Astrocyte (in vitro differentiated cells and primary cell): ENCODE data around the gene BCAT1. TPM values are rescaled to one million over a fixed set of nuclear protein-coding genes. Genes with fewer than 3 reads are reported as not detected.

Source experiments
- DNase-seq: peaks from one replicate; pipeline ENCODE4 v3.0.0-alpha.2; 2010; ENCODE audit warnings: low read depth
- FAIRE-seq: peaks from 2 replicates; lab custom pipeline; 2011; peaks lifted over from hg19 to GRCh38; lab: Jason Lieb, UNC
- H2AFZ ChIP-seq: 2 replicates; pipeline ENCODE4 v1.6.0; 2012; ENCODE audit warnings: low read depth, low read length, inconsistent platforms
- H3K27ac ChIP-seq: 2 replicates; pipeline ENCODE4 v1.5.1; 2011; ENCODE audit warnings: low read depth, low read length, inconsistent platforms
- H3K27me3 ChIP-seq: 2 replicates; pipeline ENCODE4 v1.6.0; 2011; ENCODE audit warnings: low read length, inconsistent platforms; ENCODE audit not compliant: insufficient read depth
- H3K36me3 ChIP-seq: 2 replicates; pipeline ENCODE4 v1.5.1; 2011; ENCODE audit warnings: low read length, inconsistent platforms; ENCODE audit not compliant: insufficient read depth
- H3K4me1 ChIP-seq: 2 replicates; pipeline ENCODE4 v1.5.1; 2011; ENCODE audit warnings: low read length, inconsistent platforms; ENCODE audit not compliant: insufficient read depth
- H3K4me2 ChIP-seq: 2 replicates; pipeline ENCODE4 v1.6.0; 2012; ENCODE audit warnings: low read length, inconsistent platforms
- H3K4me3 ChIP-seq: 2 replicates; pipeline ENCODE4 v1.5.1; 2011; ENCODE audit warnings: low read depth, mild to moderate bottlenecking, low read length, inconsistent platforms; ENCODE audit not compliant: insufficient read depth
- H3K79me2 ChIP-seq: 2 replicates; pipeline ENCODE4 v1.6.0; 2012; ENCODE audit warnings: mild to moderate bottlenecking, low read length, inconsistent platforms; ENCODE audit not compliant: insufficient read depth
- H3K9ac ChIP-seq: 2 replicates; pipeline ENCODE4 v1.6.0; 2012; ENCODE audit warnings: mild to moderate bottlenecking, low read length, inconsistent platforms
- H3K9me3 ChIP-seq: 2 replicates; pipeline ENCODE4 v1.5.1; 2012; ENCODE audit warnings: low read depth, mild to moderate bottlenecking, low read length, inconsistent platforms; ENCODE audit not compliant: insufficient read depth
- H4K20me1 ChIP-seq: 2 replicates; pipeline ENCODE4 v1.6.0; 2012; ENCODE audit warnings: low read length, inconsistent platforms; ENCODE audit not compliant: insufficient read depth
- H3K27ac Mint-ChIP-seq: one replicate; pipeline ENCODE4 v1.8.0; 2021; ENCODE audit warnings: mild to moderate bottlenecking, mixed read lengths; ENCODE audit not compliant: unreplicated experiment
- H3K27me3 Mint-ChIP-seq: one replicate; pipeline ENCODE4 v1.8.0; 2021; ENCODE audit warnings: low read depth, mixed read lengths; ENCODE audit not compliant: unreplicated experiment
- H3K36me3 Mint-ChIP-seq: one replicate; pipeline ENCODE4 v1.8.0; 2021; ENCODE audit warnings: low read depth, mixed read lengths; ENCODE audit not compliant: unreplicated experiment
- H3K4me1 Mint-ChIP-seq: one replicate; pipeline ENCODE4 v1.8.0; 2021; ENCODE audit warnings: low read depth, mixed read lengths; ENCODE audit not compliant: unreplicated experiment
- H3K4me3 Mint-ChIP-seq: one replicate; pipeline ENCODE4 v1.8.0; 2021; ENCODE audit warnings: mild to moderate bottlenecking, moderate library complexity, mixed read lengths; ENCODE audit not compliant: unreplicated experiment
- H3K9me3 Mint-ChIP-seq: one replicate; pipeline ENCODE4 v1.8.0; 2021; ENCODE audit warnings: mild to moderate bottlenecking, mixed read lengths; ENCODE audit not compliant: unreplicated experiment
- CTCF ChIP-seq: IDR thresholded peaks from 2 replicates; pipeline ENCODE4 v1.5.1; 2011; ENCODE audit warnings: low read depth, mild to moderate bottlenecking, inconsistent platforms, low read length, moderate library complexity; ENCODE audit not compliant: insufficient read depth
- EZH2 ChIP-seq: IDR thresholded peaks from 2 replicates; pipeline ENCODE4 v1.6.1; 2012; ENCODE audit warnings: mild to moderate bottlenecking, low read length, inconsistent platforms; ENCODE audit not compliant: insufficient read depth
- total RNA-seq: library from RNA; stranded (reverse); gene quantifications from 2 replicates; pipeline ENCODE4 v1.2.1, GENCODE V29; 2021

Gene BCAT1
- total RNA-seq, 1 donor from 2014 or later = 476 TPM

GRCh38 chr12:24993793-24994192 is 44.9 kb upstream of the BCAT1 start:
- no peak for FAIRE-seq
- no peak overlapping the region for H3K4me3 Mint-ChIP-seq
- Histone ChIP-seq H3K27me3 (no peaks in the 10 kb centered on the region), H3K4me3 (no peak overlapping the region), H3K4me1 (peaks cover 14% of the 10 kb centered on the region), H3K4me2 (no peak overlapping the region), H2AFZ (no peak overlapping the region), H3K9ac (no peak overlapping the region), H3K9me3 (no peaks in the 10 kb centered on the region), H3K36me3 (no peaks in the 10 kb centered on the region), H3K27ac (no peak overlapping the region), H3K79me2 (no peaks in the 10 kb centered on the region), H4K20me1 (no peaks in the 10 kb centered on the region)
- TF ChIP-seq EZH2 (no peak), CTCF (no peak)
- no peaks in the 10 kb centered on the region for H3K36me3 Mint-ChIP-seq
- no peaks in the 10 kb centered on the region for H3K9me3 Mint-ChIP-seq
- peaks cover 4% of the 10 kb centered on the region for H3K27me3 Mint-ChIP-seq
- no peak overlapping the region for H3K27ac Mint-ChIP-seq
- peaks cover 8% of the 10 kb centered on the region for H3K4me1 Mint-ChIP-seq
- DNase-seq = no peak

GRCh38 chr12:24991209-24992049 is 42.5 kb upstream of the BCAT1 start:
- peak; percentile 62 for TF ChIP-seq CTCF
- no peak for TF ChIP-seq EZH2
- Histone ChIP-seq H3K4me2 (no peak overlapping the region), H3K79me2 (no peaks in the 10 kb centered on the region), H3K27me3 (no peaks in the 10 kb centered on the region), H2AFZ (no peak overlapping the region), H3K36me3 (no peaks in the 10 kb centered on the region), H3K27ac (no peak overlapping the region), H4K20me1 (no peaks in the 10 kb centered on the region), H3K9ac (no peak overlapping the region), H3K9me3 (no peaks in the 10 kb centered on the region), H3K4me3 (no peak overlapping the region), H3K4me1 (no peaks in the 10 kb centered on the region)
- no peaks in the 10 kb centered on the region for H3K9me3 Mint-ChIP-seq
- no peaks in the 10 kb centered on the region for H3K36me3 Mint-ChIP-seq
- DNase-seq (peak; percentile 32), FAIRE-seq (peak; percentile 68)
- H3K27me3 Mint-ChIP-seq = peaks cover 13% of the 10 kb centered on the region
- no peak overlapping the region for H3K27ac Mint-ChIP-seq
- no peak overlapping the region for H3K4me3 Mint-ChIP-seq
- no peaks in the 10 kb centered on the region for H3K4me1 Mint-ChIP-seq

GRCh38 chr12:24989216-24989615 is 40.3 kb upstream of the BCAT1 start:
- Histone ChIP-seq H3K4me1 (no peaks in the 10 kb centered on the region), H4K20me1 (no peaks in the 10 kb centered on the region), H3K36me3 (no peaks in the 10 kb centered on the region), H3K4me3 (no peak overlapping the region), H3K9ac (no peak overlapping the region), H3K79me2 (no peaks in the 10 kb centered on the region), H2AFZ (no peak overlapping the region), H3K4me2 (no peak overlapping the region), H3K9me3 (no peaks in the 10 kb centered on the region), H3K27me3 (no peaks in the 10 kb centered on the region), H3K27ac (no peak overlapping the region)
- no peak for FAIRE-seq
- DNase-seq = no peak
- Mint-ChIP-seq H3K27ac (no peak overlapping the region), H3K27me3 (peaks cover 13% of the 10 kb centered on the region), H3K36me3 (no peaks in the 10 kb centered on the region), H3K4me1 (no peaks in the 10 kb centered on the region), H3K4me3 (no peak overlapping the region), H3K9me3 (peaks cover 3% of the 10 kb centered on the region)
- no peak for TF ChIP-seq CTCF
- no peak for TF ChIP-seq EZH2
